NT2/D1 (cell line): ENCODE results near the gene ALG14.

Source experiments
- YY1 ChIP-seq: IDR thresholded peaks from 2 replicates; pipeline ENCODE4 v1.6.1; 2011; ENCODE audit not compliant: insufficient read length, insufficient read depth
- ZNF274 ChIP-seq: IDR thresholded peaks from 2 replicates; pipeline ENCODE4 v1.6.1; 2011; ENCODE audit warnings: mild to moderate bottlenecking, low read depth, low read length

GRCh38 chr1:94992863-94993563, 79.7 kb downstream of the ALG14 start:
- TF ChIP-seq YY1, result no peak
- TF ChIP-seq ZNF274, result no peak
